GM18909 (cell line): Measurements from ENCODE around the gene SCRN2.

Source experiments
- ATAC-seq: cut with Tn5 transposase; IDR thresholded peaks from one replicate; pipeline ENCODE4 v1.9.1; 2021; ENCODE audit warnings: mild to moderate bottlenecking; ENCODE audit not compliant: unreplicated experiment, poor library complexity

Gene SCRN2

DNA sequence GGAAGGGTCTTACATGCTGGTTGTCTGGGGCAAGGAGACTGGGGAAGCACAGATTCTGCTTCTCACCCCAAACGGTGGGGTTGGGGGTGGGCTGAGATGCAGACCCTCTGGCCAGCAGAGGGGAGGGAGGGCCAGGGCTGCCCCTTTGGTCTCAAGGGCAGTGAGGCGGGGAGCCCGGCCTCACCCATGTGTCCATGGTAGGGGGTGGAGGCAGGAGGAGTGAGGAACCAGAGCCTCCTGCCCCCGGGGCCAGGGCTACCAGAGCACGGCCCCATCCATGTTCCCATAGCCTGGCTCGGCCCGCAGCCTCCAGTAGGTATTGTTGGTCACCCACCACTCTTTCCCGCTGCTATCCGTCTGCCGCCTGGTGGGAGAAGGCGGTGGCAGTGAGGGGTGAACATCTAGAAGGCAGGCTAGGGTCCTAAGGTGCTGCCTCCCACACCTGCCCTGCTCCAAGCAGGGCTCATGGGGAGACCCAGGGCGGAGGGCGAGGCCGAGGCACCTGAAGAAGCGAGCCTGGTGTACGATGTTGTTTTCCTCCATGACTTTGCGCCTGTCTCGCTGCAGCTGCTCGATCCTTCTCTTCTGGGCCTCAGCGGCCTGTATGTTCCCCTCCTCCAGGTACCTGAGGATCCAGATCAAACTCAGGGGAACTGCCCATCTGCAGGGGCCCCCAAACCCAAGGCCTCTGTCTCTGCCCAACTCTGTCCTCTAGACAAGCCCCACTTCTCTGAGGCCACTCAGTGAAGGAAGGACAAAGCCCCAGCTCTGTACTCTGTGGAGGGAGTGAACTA, 32.8 kb downstream of the SCRN2 start:
- no peak for ATAC-seq

- ATAC-seq: no peak
Observed at GRCh38 chr17:47807421-47807820, 33.7 kb downstream of the SCRN2 start.

DNA sequence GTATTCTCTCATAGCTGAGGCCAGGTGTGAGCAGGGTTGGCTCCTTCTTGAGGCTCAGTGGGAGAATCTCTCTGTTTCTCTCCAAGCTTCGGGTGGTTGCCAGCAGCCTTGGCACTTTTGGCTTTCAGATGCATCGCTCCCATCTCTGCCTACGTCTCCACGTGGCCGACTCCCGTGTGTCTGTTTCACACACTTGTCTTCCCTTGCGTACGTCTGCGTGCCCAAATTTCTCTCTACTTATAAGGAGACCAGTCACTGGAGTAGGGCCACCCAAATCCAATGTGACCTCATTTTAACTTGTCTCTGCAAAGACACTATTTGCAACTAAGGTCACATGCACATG, 34.2 kb downstream of the SCRN2 start:
- ATAC-seq: no peak

GRCh38 chr17:47806026-47806912, 34.8 kb downstream of the SCRN2 start:
- no peak for ATAC-seq

DNA sequence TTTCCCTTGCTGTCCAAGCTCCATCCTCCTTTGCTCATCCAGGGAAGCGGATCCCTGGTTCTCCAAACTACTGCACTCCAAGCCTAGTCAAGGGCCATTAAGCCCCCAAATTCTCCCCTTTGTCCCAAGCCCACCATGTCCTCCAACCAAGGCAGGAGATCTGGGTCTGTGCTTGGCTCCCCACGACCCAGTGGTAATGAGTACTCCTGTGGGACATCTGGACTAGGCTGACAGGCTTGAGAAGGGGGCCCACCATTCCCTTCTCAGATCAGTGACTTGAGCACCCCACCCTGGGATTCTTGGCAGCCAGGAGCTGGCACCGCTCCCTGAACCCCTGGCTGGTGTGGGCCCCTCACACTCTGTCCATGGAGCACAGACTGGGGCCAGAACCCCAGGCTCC, 36.6 kb downstream of the SCRN2 start:
- no peak for ATAC-seq

DNA sequence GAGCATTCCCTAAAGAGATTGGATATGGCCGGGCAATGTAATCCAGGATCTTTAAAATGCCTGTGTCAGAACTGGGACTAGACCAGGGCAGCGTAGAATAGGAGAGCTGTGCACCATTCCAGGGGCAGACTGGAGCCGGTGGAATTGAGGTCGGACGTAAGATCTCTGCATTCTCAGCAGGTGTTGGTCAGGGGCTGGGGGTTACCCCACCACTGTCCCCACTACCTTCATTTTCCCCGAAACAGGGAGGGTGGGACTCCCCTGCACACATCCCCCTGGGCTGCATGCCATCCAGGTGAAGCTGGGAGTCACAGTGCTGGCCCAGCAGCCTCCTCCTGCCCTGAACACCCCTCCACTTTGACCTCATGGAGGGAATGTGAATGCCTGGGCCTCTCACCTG, 37.3 kb downstream of the SCRN2 start:
- ATAC-seq: no peak

DNA sequence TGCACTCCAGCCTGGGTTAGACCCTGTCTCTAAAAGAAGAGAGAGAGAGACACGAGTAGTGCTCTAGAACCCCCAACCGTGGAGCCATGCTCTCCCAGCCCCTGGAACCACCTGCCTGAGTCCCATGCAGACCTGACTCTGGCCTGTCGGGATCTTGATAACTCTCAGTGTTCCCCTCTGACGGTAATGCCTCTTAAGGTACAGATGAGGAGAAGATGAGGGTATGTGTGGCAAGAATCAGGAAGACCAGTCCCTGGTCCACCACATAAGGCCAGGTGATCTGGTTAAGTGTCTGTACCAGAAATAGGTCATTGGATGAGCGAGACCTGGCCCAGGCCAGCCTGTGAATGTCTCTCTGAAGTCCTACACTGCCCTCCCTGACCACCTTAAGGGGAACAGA, 37.9 kb downstream of the SCRN2 start:
- ATAC-seq: no peak

DNA sequence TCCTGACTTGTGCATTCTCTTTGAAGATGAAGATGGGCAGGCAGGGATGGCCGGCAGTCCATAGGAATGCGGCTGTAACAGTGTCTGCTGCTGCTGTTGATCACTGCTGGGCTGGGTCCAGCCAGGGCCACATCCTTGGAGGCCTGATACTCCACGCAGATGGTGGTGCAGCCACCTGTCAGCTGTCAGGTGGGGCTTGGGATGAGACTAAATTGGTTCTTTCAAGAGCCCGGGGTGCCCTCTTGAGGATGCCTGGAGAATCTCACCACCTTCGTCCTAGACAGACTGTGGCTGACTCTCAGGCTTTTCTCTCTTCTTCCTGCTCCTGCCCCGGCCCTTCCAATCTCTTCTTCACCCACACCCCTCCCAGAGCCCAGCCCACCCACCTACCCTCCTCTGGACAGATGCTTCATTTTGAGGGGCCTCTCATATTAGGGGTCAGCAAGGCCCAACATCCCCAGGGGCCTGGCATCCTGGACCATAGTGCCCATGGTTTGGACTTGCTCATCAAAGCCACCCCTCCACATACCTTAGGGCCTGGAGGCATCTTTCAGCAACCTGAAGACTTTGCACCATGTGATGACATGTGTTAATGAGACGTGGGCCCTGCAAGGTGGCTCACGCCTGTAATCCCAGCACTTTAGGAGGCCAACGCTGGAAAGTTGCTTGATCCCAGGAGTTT, 38.6 kb downstream of the SCRN2 start:
- no peak for ATAC-seq

GRCh38 chr17:47801906-47802305, 39.2 kb downstream of the SCRN2 start:
- no peak for ATAC-seq

- ATAC-seq: no peak
Observed at GRCh38 chr17:47801176-47801765, 39.8 kb downstream of the SCRN2 start.

GRCh38 chr17:47800686-47801085, 40.4 kb downstream of the SCRN2 start:
- ATAC-seq: no peak

DNA sequence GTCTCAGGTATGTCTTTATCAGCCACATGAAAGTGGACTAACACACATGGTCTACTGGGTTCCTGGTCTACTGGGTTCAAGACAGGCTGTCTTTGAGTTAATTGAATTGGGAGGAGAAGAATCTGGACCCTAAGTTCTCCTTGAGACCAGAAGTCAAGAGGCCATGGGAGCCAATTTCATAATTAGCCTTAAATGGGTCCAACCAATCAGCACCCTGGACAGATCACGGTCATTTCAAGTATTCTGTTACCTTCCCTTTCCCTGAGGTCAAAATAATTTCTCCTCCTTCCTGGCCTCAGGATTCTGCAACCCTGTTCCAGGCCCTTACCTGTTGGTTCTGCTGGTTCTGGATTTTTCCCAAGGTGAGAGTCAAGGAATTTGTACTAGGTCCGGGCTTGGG, 43.3 kb downstream of the SCRN2 start:
- no peak for ATAC-seq

GRCh38 chr17:47792979-47793378, 48.1 kb downstream of the SCRN2 start:
- ATAC-seq: no peak

GRCh38 chr17:47792457-47792856, 48.6 kb downstream of the SCRN2 start:
- ATAC-seq: no peak

- no peak for ATAC-seq
Observed at GRCh38 chr17:47791025-47791424, 50.0 kb downstream of the SCRN2 start.

DNA sequence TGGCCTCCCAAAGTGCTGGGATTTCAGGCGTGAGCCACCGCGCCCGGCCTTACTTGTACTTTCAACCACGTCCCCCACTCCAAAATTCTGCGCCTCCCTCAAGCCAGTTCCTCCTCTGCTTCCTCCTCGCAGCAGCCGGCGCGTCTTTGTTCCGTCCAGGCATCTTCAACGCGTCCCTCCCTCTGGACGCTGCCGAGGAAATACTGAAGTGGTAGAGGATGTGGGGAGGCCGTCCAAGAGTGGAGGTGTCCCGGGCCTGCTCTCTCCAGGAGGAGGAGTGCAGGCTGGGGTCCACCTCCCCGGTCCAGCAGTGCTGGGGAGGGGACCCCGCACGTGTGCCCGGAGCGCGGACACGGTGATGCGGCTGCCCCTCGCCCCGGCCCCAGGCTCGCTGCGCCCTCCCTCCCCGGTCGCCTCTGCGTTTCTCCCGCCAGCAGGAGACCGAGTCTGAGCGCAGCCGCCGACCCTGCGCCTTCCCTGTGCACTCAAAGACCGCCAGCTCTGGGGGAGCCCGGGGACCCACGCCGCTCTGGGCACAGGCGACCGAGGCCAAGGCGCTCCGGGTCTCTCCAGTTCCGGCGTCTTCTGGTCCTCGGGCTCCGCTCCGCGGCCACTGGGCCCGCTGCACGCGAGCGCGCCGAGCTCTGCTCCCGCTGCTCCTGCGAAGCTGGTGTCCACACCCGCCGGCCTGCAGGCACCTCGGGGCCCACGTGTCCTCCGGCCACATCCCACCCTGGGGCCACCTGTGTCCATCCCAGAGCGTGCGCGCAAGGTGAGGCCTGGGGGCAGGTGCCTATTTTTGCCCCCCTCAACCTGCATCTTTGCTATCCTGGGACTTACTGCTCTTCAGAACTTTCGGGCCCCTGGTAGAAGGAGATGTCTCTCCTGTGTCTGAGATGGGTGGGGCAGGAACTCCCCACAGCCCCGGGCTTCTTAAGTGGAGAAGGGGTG, 51.2 kb downstream of the SCRN2 start:
- no peak for ATAC-seq
